Measurements from ENCODE around the gene CFAP46.

DNA sequence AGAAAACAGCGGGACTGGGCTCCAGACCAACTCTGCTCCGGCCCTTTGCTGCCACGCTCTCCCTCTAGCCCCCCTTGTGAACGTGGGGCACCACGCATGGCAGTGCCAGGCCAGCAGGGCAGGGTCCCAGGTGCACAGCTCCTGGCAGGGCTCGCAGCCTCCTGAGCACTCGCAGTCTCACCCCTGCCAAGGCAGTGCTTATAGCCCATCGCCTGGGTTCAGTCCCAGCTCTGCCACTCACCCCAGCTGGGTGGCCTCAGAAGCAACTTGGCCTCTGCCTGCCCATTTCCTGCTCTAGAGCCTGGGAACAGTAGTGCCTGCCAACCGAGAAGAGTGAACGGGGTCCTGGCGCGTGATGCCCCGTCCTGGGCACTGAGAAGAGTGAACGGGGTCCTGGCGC lies 36.3 kb downstream of the CFAP46 start:
- TF ChIP-seq POLR2A (IDR thresholded peaks at IDR 0.05) (no peak), EP300 (IDR thresholded peaks at IDR 0.05) (no peak)
- TF ChIP-seq, protein P1, sequence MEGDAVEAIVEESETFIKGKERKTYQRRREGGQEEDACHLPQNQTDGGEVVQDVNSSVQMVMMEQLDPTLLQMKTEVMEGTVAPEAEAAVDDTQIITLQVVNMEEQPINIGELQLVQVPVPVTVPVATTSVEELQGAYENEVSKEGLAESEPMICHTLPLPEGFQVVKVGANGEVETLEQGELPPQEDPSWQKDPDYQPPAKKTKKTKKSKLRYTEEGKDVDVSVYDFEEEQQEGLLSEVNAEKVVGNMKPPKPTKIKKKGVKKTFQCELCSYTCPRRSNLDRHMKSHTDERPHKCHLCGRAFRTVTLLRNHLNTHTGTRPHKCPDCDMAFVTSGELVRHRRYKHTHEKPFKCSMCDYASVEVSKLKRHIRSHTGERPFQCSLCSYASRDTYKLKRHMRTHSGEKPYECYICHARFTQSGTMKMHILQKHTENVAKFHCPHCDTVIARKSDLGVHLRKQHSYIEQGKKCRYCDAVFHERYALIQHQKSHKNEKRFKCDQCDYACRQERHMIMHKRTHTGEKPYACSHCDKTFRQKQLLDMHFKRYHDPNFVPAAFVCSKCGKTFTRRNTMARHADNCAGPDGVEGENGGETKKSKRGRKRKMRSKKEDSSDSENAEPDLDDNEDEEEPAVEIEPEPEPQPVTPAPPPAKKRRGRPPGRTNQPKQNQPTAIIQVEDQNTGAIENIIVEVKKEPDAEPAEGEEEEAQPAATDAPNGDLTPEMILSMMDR (IDR thresholded peaks at IDR 0.05): no peak

Data from upper lobe of left lung (tissue), 4 donors.